ENCODE results near the gene MACROD2.

MACROD2 gene

GRCh38 chr20:14481863-14482262 is 486.5 kb downstream of the MACROD2 start:
- no peaks in the 10 kb centered on the region for H3K36me3 ChIP-seq (ENCODE audit: control insufficient read depth in 1 of 2, insufficient read depth in 2 of 2, low read length in 2 of 2)
- H3K4me3 ChIP-seq (ENCODE audit: low read depth in 1 of 2, low read length in 2 of 2): no peak overlapping the region
- no peaks in the 10 kb centered on the region for H3K4me1 ChIP-seq (ENCODE audit: control insufficient read depth in 1 of 2, insufficient read depth in 2 of 2, low read length in 2 of 2)
- no peaks in the 10 kb centered on the region for H3K27me3 ChIP-seq (ENCODE audit: low read depth, low read length)
- H3K27ac ChIP-seq (ENCODE audit: low read length): no peak overlapping the region
- no peaks in the 10 kb centered on the region for H3K9me3 ChIP-seq (ENCODE audit: control insufficient read depth in 1 of 2, low read length in 2 of 2)

DNA sequence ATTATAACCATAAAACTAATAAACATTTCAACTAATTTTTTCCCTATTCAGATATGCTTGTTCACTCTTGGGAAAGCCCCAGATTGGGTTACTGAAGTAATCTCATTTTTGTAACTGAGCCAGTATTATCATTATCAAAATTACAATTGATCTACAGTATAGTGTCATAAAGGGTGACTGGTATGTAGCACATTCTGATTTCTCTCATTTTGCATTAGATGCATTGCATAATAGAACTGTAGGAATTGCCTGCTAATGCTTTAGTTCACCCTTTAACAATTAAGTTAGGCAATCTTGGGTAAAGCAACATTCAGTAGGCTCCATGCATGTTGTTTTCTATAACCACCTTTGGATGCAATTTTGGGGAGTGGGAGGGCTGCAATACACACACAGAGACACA is 492.9 kb downstream of the MACROD2 start:
- H3K27me3 ChIP-seq (ENCODE audit: low read depth, low read length): no peaks in the 10 kb centered on the region
- H3K36me3 ChIP-seq (ENCODE audit: control insufficient read depth in 1 of 2, insufficient read depth in 2 of 2, low read length in 2 of 2): no peaks in the 10 kb centered on the region
- no peaks in the 10 kb centered on the region for H3K9me3 ChIP-seq (ENCODE audit: control insufficient read depth in 1 of 2, low read length in 2 of 2)
- no peak overlapping the region for H3K27ac ChIP-seq (ENCODE audit: low read length)
- no peak overlapping the region for H3K4me3 ChIP-seq (ENCODE audit: low read depth in 1 of 2, low read length in 2 of 2)
- H3K4me1 ChIP-seq (ENCODE audit: control insufficient read depth in 1 of 2, insufficient read depth in 2 of 2, low read length in 2 of 2): no peaks in the 10 kb centered on the region

GRCh38 chr20:14488756-14489479 is 493.6 kb downstream of the MACROD2 start:
- Histone ChIP-seq H3K27me3 (ENCODE audit: low read depth, low read length) (no peaks in the 10 kb centered on the region), H3K27ac (ENCODE audit: low read length) (no peak overlapping the region), H3K4me1 (ENCODE audit: control insufficient read depth in 1 of 2, insufficient read depth in 2 of 2, low read length in 2 of 2) (no peaks in the 10 kb centered on the region), H3K4me3 (ENCODE audit: low read depth in 1 of 2, low read length in 2 of 2) (no peak overlapping the region), H3K9me3 (ENCODE audit: control insufficient read depth in 1 of 2, low read length in 2 of 2) (no peaks in the 10 kb centered on the region), H3K36me3 (ENCODE audit: control insufficient read depth in 1 of 2, insufficient read depth in 2 of 2, low read length in 2 of 2) (no peaks in the 10 kb centered on the region)

DNA sequence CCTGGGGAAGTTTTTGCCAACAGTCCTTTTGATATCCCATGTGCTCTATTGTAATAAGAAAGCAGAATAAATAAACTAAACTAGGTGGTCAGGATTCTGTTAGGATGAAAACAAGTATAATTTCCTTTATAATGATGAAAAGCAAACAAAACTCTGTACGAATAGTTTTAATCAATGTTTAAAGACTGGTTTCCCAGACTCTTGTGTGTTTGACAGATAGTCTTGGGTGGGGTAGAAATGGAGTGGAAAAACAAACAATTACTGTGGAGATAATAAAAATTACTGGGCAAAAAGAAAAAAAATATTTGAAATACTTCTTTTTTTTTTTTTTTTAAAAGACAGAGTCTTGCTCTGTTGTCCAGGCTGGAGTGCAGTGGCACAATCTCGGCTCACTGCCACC is 494.2 kb downstream of the MACROD2 start:
- Histone ChIP-seq H3K27ac (ENCODE audit: low read length) (no peak overlapping the region), H3K4me1 (ENCODE audit: control insufficient read depth in 1 of 2, insufficient read depth in 2 of 2, low read length in 2 of 2) (no peaks in the 10 kb centered on the region), H3K27me3 (ENCODE audit: low read depth, low read length) (no peaks in the 10 kb centered on the region), H3K36me3 (ENCODE audit: control insufficient read depth in 1 of 2, insufficient read depth in 2 of 2, low read length in 2 of 2) (no peaks in the 10 kb centered on the region), H3K9me3 (ENCODE audit: control insufficient read depth in 1 of 2, low read length in 2 of 2) (no peaks in the 10 kb centered on the region), H3K4me3 (ENCODE audit: low read depth in 1 of 2, low read length in 2 of 2) (no peak overlapping the region)

DNA sequence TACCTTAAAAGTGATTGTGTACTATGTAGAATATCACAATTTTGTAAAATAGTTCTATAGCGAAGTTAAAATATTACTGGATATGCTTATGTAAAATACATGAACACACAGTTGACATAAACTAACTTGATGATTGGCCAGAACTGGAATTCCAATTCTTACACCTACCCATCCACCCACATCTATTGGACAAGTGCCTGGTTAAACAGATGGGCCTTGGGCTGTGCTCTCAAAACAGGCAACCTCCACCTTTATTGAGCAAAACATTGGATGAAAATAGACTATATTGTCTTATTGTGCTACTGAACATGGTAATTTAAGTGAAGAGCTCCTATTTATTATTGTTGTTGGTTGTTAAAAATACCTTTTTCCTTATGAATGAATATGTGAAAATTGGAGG is 496.1 kb downstream of the MACROD2 start:
- Histone ChIP-seq H3K9me3 (ENCODE audit: control insufficient read depth in 1 of 2, low read length in 2 of 2) (no peaks in the 10 kb centered on the region), H3K4me1 (ENCODE audit: control insufficient read depth in 1 of 2, insufficient read depth in 2 of 2, low read length in 2 of 2) (no peaks in the 10 kb centered on the region), H3K36me3 (ENCODE audit: control insufficient read depth in 1 of 2, insufficient read depth in 2 of 2, low read length in 2 of 2) (no peaks in the 10 kb centered on the region), H3K4me3 (ENCODE audit: low read depth in 1 of 2, low read length in 2 of 2) (no peak overlapping the region), H3K27me3 (ENCODE audit: low read depth, low read length) (no peaks in the 10 kb centered on the region), H3K27ac (ENCODE audit: low read length) (no peak overlapping the region)

GRCh38 chr20:14493408-14493807 is 498.1 kb downstream of the MACROD2 start:
- no peak overlapping the region for H3K4me3 ChIP-seq (ENCODE audit: low read depth in 1 of 2, low read length in 2 of 2)
- H3K27ac ChIP-seq (ENCODE audit: low read length): no peak overlapping the region
- no peaks in the 10 kb centered on the region for H3K4me1 ChIP-seq (ENCODE audit: control insufficient read depth in 1 of 2, insufficient read depth in 2 of 2, low read length in 2 of 2)
- H3K36me3 ChIP-seq (ENCODE audit: control insufficient read depth in 1 of 2, insufficient read depth in 2 of 2, low read length in 2 of 2): no peaks in the 10 kb centered on the region
- H3K9me3 ChIP-seq (ENCODE audit: control insufficient read depth in 1 of 2, low read length in 2 of 2): no peaks in the 10 kb centered on the region
- no peaks in the 10 kb centered on the region for H3K27me3 ChIP-seq (ENCODE audit: low read depth, low read length)

DNA sequence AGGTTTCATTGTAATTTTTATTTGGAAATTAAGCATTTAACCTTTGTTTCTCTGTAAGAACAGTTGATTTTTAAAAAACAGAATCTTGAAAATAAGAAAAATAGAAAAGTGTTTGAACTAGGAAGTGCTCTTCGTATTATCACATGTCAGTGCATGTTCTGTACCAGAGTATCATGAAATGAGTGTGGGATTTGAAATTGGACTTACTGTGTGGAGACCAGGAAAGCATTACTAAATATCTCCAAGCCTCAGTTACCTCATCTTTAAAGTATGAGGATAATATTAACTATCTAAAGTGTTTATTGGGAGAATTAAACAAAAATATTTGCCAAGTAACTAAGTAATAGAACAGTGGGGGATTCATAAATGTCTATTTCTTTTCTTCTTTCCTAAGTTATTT is 499.0 kb downstream of the MACROD2 start:
- Histone ChIP-seq H3K9me3 (ENCODE audit: control insufficient read depth in 1 of 2, low read length in 2 of 2) (no peaks in the 10 kb centered on the region), H3K27ac (ENCODE audit: low read length) (no peak overlapping the region), H3K27me3 (ENCODE audit: low read depth, low read length) (no peaks in the 10 kb centered on the region), H3K4me3 (ENCODE audit: low read depth in 1 of 2, low read length in 2 of 2) (no peak overlapping the region), H3K36me3 (ENCODE audit: control insufficient read depth in 1 of 2, insufficient read depth in 2 of 2, low read length in 2 of 2) (no peaks in the 10 kb centered on the region), H3K4me1 (ENCODE audit: control insufficient read depth in 1 of 2, insufficient read depth in 2 of 2, low read length in 2 of 2) (no peaks in the 10 kb centered on the region)

- Histone ChIP-seq H3K4me1 (ENCODE audit: control insufficient read depth in 1 of 2, insufficient read depth in 2 of 2, low read length in 2 of 2) (no peaks in the 10 kb centered on the region), H3K4me3 (ENCODE audit: low read depth in 1 of 2, low read length in 2 of 2) (no peak overlapping the region)
Measured at GRCh38 chr20:14495066-14495465, 499.8 kb downstream of the MACROD2 start.

GRCh38 chr20:14497004-14497403 is 501.7 kb downstream of the MACROD2 start:
- Histone ChIP-seq H3K27ac (ENCODE audit: low read length) (no peak overlapping the region), H3K9me3 (ENCODE audit: control insufficient read depth in 1 of 2, low read length in 2 of 2) (no peaks in the 10 kb centered on the region), H3K4me1 (ENCODE audit: control insufficient read depth in 1 of 2, insufficient read depth in 2 of 2, low read length in 2 of 2) (no peaks in the 10 kb centered on the region), H3K4me3 (ENCODE audit: low read depth in 1 of 2, low read length in 2 of 2) (no peak overlapping the region), H3K36me3 (ENCODE audit: control insufficient read depth in 1 of 2, insufficient read depth in 2 of 2, low read length in 2 of 2) (no peaks in the 10 kb centered on the region), H3K27me3 (ENCODE audit: low read depth, low read length) (no peaks in the 10 kb centered on the region)

More at GRCh38 chr20:14495066-14495465, 499.8 kb downstream of the MACROD2 start:
- Histone ChIP-seq H3K36me3 (ENCODE audit: control insufficient read depth in 1 of 2, insufficient read depth in 2 of 2, low read length in 2 of 2) (no peaks in the 10 kb centered on the region), H3K9me3 (ENCODE audit: control insufficient read depth in 1 of 2, low read length in 2 of 2) (no peaks in the 10 kb centered on the region), H3K27ac (ENCODE audit: low read length) (no peak overlapping the region), H3K27me3 (ENCODE audit: low read depth, low read length) (no peaks in the 10 kb centered on the region)

DNA sequence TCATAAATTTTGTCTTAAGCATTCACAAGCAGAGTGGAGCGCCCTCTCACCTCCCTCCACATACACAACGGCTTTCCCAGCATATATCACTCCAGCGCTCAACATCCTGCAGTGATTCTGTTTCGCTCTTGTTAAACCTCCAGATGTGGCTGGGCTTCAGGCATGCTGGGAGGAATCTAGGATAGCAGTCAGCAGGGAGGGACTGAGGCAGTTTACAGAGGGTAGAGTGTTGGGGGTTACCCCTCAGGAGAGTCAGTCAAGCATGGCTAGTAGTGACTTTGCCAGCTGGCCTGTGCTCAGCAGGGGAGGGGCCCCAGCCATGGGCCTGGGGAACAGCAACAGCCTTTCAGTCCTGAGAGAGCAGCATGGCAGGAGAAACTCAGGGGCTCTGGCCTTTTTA is 503.5 kb downstream of the MACROD2 start:
- Histone ChIP-seq H3K9me3 (ENCODE audit: control insufficient read depth in 1 of 2, low read length in 2 of 2) (no peaks in the 10 kb centered on the region), H3K27ac (ENCODE audit: low read length) (no peak overlapping the region), H3K36me3 (ENCODE audit: control insufficient read depth in 1 of 2, insufficient read depth in 2 of 2, low read length in 2 of 2) (no peaks in the 10 kb centered on the region), H3K4me3 (ENCODE audit: low read depth in 1 of 2, low read length in 2 of 2) (no peak overlapping the region), H3K4me1 (ENCODE audit: control insufficient read depth in 1 of 2, insufficient read depth in 2 of 2, low read length in 2 of 2) (no peaks in the 10 kb centered on the region), H3K27me3 (ENCODE audit: low read depth, low read length) (no peaks in the 10 kb centered on the region)

DNA sequence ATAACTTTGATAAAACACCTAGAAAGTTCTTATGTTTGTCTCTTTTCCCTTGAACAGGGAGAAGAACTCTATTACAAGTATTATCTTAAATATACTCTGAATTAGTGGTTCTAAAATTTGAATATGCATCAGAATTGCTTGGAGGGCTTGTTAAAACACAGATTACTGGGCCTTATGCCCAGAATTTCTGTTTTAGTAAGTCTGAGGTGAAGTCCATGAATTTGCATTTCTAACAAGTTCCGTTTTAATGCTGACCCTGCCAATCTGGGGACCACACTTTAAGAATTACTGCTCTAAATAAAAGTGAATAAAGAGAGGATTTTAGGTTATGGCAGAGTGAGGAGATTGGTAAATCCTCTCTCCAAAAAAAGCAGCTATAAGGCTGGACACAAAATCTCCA is 510.2 kb downstream of the MACROD2 start:
- H3K4me3 ChIP-seq (ENCODE audit: low read depth in 1 of 2, low read length in 2 of 2): no peak overlapping the region
- H3K27ac ChIP-seq (ENCODE audit: low read length): no peak overlapping the region
- no peaks in the 10 kb centered on the region for H3K27me3 ChIP-seq (ENCODE audit: low read depth, low read length)
- H3K36me3 ChIP-seq (ENCODE audit: control insufficient read depth in 1 of 2, insufficient read depth in 2 of 2, low read length in 2 of 2): no peaks in the 10 kb centered on the region
- H3K4me1 ChIP-seq (ENCODE audit: control insufficient read depth in 1 of 2, insufficient read depth in 2 of 2, low read length in 2 of 2): no peaks in the 10 kb centered on the region
- no peaks in the 10 kb centered on the region for H3K9me3 ChIP-seq (ENCODE audit: control insufficient read depth in 1 of 2, low read length in 2 of 2)

DNA sequence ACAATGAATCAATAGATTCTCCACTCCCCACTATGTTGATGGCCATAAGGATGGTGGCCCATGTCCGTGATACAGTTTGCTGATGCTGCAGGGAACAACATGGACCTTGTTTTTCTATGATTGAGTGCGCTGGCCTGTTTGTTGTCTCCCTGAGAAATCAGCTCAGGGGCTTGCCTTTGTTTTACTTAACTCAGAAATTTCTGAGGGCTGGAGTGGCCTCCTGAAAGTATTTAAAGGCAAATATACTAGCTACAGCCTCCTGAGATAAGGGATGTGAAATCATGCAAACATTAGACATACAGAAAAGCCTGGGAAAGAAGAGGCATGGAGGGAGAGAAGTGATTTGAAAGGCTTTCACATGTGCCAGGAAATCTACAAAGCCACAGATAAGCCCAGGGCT is 512.4 kb downstream of the MACROD2 start:
- Histone ChIP-seq H3K4me3 (ENCODE audit: low read depth in 1 of 2, low read length in 2 of 2) (no peak overlapping the region), H3K9me3 (ENCODE audit: control insufficient read depth in 1 of 2, low read length in 2 of 2) (no peaks in the 10 kb centered on the region), H3K36me3 (ENCODE audit: control insufficient read depth in 1 of 2, insufficient read depth in 2 of 2, low read length in 2 of 2) (no peaks in the 10 kb centered on the region), H3K27me3 (ENCODE audit: low read depth, low read length) (no peaks in the 10 kb centered on the region), H3K27ac (ENCODE audit: low read length) (no peak overlapping the region), H3K4me1 (ENCODE audit: control insufficient read depth in 1 of 2, insufficient read depth in 2 of 2, low read length in 2 of 2) (no peaks in the 10 kb centered on the region)

Measured in muscle layer of duodenum (tissue), 2 donors.